HuH-7.5 (cell line): ENCODE results near the gene ELAPOR1.

Experiments used
- DNase-seq: peaks from one replicate; pipeline ENCODE4 v3.0.0; 2011; ENCODE audit warnings: low spot score

Gene ELAPOR1

GRCh38 chr1:109094871-109095270, 19.0 kb upstream of the ELAPOR1 start:
- DNase-seq = no peak

GRCh38 chr1:109095631-109096030, 18.3 kb upstream of the ELAPOR1 start:
- DNase-seq = no peak

- no peak for DNase-seq
These were observed 17.8 kb upstream of the ELAPOR1 start for GRCh38 chr1:109096120-109096519.

DNA sequence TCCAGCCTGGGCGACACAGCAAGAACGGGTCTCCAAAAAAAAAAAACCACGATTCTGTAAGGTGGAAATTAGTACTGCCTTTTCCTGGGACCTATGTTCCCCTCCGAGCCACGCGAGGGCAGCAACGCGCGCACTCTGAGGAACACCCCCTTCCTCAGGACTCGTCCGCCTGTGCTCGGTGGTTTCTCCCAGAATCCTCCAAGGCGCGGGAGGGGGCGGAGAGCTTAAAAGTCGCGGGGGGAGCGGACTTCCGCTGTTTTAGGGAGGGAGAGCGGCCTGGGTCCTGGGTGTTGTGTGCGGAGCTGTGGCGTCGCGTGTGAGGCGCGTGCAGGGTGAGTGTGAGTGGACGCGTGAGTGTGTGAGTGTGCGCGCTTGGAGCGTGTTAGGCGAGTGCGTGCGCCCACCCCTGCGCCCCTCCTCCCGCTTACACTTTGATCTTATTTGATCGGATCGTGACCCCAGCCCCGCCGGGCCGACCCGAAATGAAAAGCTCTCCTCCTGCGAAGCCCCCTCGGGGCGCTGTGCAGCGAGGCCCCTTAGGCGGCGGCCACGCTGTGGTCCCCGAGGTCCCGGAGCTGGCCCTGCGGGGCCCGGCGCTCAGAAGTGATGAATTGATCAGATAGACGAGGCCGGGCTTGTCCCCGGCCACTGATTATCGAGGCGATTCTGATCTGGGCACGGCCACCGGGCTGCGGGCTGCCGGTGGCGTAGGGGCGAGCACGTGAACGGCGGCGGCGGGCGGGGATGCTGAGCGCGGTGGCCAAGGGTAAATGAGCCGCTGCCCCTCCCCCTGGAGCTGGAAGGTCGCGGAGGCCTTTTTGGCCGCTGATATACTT, 13.8 kb upstream of the ELAPOR1 start:
- DNase-seq = peak; percentile 84

DNA sequence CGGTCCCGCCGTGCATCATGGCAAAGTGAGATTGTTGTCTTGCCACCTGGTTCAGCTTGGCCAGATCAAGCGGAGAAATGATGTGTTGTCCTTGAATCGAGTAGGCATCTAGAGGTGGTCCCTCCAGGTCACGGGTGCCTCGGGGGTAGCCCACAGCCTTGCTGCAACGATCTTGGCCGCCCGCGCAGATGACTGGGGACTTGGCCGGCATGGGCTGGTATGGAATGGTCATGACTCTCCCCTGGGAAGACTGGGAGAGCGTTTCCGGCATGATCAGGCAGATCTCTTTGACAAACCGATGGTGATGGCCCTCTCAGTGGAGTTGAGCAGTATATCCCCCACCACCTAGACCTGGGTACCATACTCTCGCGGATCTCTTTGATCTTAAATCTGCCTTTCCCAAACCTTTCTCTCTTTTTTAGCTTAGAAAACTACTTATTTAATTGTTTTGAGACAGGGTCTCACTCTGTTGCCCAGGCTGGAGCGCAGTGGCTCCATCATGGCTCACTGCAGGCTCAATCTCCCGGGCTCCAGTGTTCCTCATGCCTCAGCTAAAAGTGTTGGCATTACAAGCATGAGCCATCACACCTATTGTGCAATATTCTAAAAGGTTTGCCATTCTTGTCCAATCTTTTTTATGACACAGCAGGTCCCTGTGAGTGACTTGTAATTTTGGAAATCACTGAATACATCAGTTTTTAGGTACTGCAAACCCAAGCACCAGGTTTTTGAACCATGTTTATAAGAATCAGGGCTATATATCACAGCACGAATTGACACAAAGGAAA, 9.4 kb upstream of the ELAPOR1 start:
- no peak for DNase-seq

- DNase-seq = no peak
These were observed 8.0 kb upstream of the ELAPOR1 start for GRCh38 chr1:109105881-109106280.

GRCh38 chr1:109107785-109108184, 6.1 kb upstream of the ELAPOR1 start:
- DNase-seq = no peak

DNA sequence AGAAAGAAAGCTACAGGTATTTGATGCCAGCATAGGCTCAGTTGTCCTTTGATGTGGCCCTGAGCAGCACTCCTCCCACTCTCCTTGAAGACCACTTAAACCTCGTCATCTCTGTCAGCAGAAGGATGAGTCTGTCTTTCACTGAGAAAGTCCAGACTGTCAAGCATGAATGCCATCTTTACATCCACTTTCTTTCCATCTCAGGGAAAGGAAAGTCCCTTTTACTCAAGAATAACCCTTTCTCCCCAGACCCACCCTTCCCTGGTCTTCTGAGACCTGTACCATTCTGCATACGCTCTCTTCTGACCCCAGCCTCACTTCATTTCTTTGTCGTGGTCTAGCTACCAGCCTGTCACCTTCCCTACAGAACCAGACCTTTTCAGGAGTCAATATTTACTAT, 4.0 kb upstream of the ELAPOR1 start:
- DNase-seq = no peak

GRCh38 chr1:109111386-109112055, 2.4 kb upstream of the ELAPOR1 start:
- no peak for DNase-seq

DNA sequence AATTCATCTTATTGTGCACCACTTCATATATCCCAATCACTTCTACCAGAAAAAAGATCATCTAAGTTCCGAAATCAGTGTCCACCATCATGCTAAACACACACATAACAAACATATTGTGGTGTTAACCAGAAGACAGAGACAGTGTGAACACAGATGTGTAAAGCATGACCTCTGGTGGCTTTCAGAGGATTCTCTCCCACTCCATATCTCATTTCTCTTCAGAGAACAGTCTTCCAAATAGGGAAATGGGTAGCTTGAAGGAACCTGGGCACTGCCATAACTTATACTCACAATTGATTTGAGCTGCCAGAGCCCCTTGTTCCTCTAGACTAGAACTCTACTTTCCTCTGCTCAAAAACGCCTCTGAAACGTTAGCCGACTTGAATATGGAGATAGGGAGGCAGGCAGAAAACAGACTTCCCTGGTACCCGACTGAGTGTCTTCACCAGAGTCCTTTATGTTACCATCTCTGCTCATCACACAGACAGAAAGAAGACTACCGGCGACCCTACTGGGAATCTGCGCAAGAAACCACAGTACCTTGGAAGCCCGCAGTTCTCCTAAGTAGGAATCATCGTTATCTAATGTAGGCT, 1.8 kb upstream of the ELAPOR1 start:
- DNase-seq = no peak

- DNase-seq = peak; percentile 90
These were observed 1.1 kb upstream of the ELAPOR1 start for GRCh38 chr1:109112652-109113285.

- DNase-seq = no peak
These were observed 393 bp downstream of the ELAPOR1 start for GRCh38 chr1:109114342-109114674.

GRCh38 chr1:109115685-109116084, 1.8 kb downstream of the ELAPOR1 start:
- DNase-seq = no peak

GRCh38 chr1:109116286-109116685, 2.4 kb downstream of the ELAPOR1 start:
- no peak for DNase-seq

- DNase-seq = no peak
These were observed 4.2 kb downstream of the ELAPOR1 start for GRCh38 chr1:109118089-109118488.

GRCh38 chr1:109120356-109120755, 6.4 kb downstream of the ELAPOR1 start:
- no peak for DNase-seq

GRCh38 chr1:109131059-109131458, 17.1 kb downstream of the ELAPOR1 start:
- DNase-seq = no peak

GRCh38 chr1:109131800-109132199, 17.9 kb downstream of the ELAPOR1 start:
- DNase-seq = no peak

DNA sequence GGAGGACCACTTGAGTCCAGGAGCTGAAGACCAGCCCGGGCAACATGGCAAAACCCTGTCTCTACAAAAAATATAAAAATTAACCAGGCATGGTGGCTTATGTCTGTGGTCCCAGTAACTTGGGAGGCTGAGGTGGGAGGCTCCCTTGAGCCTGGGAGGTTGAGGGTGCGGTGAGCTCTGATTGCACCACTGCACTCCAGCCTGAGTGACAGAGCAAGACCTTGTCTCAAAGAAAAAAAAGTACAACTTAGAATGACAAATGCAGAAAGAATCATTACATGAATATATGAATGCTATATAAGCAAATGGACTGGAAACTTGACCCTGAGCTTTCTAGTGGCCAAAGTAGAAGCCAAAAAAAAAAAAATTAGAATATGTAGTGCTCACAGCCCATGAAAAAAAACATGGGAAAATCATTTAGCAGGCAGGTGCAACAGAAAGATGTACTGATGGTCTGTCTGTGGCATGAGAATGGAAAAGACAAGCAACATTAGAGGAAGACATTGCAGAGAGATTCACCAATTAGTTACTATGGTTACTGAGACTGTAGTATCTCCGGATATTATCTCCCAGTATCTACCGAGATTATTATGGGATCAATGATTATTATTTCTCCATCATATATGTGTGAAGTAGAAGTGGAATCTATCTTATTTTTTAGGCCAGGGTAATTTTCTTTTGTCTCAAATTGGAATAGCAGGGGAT, 19.2 kb downstream of the ELAPOR1 start:
- no peak for DNase-seq

GRCh38 chr1:109133815-109134214, 19.9 kb downstream of the ELAPOR1 start:
- DNase-seq = no peak

DNA sequence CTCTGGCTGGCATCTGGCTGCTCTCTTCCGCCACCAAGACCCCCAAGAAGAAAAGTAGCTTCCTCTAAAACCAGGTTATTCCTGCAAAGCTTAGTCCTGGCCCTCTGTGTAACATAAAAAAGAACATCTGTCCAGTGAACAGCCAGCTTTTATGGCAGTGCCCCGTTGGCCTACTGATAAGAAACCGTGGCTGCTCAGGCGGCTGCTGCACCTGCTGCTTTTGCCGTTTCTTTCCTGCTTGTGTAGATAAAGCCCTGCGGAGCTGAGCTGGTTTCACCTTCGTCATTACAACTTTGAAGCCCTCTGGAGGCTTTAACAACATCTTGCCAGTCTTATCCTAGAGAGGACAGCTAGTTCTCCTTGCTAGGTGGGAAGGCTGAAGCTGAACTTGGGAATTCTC, 20.5 kb downstream of the ELAPOR1 start:
- no peak for DNase-seq
